D721Med (cell line): ENCODE measurements around the gene ABI3.
"Not testable (repeated sequence)": the region's sequence is repeated elsewhere in the genome, so short reads cannot be mapped to it uniquely, and the experiment has no call there.

Source experiments
- DNase-seq: peaks from one replicate; pipeline ENCODE4 v3.0.0; 2011; ENCODE audit warnings: low spot score; ENCODE audit not compliant: insufficient read length
- FAIRE-seq: peaks from 2 replicates; lab custom pipeline; 2011; peaks lifted over from hg19 to GRCh38; lab: Jason Lieb, UNC
- CTCF ChIP-seq: IDR thresholded peaks from 2 replicates; pipeline ENCODE4 v1.5.1; 2012; ENCODE audit warnings: mild to moderate bottlenecking, control low read depth; ENCODE audit not compliant: insufficient read depth; ENCODE audit errors: missing control alignments

ABI3 gene

GRCh38 chr17:49180998-49181635, 29.4 kb upstream of the ABI3 start:
- TF ChIP-seq CTCF: no peak
- FAIRE-seq (no peak), DNase-seq (no peak)

DNA sequence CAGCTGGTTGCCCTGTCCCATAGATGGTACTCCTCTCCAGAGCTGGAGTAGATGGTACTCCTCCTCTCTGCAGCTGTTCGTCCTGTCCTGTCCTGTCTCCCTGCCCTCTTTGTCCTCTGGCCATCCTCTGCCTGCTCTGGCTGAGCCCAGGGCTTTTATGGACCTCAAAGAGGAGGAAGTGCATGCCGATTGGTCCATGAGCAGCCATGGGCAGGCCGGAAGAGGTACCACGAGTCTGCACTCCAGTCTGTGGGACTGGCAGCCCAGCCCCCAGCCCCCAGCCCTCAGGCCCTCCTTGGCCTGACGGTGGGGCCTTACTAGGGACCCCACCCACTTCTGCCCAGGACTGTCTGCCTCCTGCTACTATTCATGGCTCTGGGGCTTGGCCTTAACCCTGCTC, 27.2 kb upstream of the ABI3 start:
- FAIRE-seq: no peak

DNA sequence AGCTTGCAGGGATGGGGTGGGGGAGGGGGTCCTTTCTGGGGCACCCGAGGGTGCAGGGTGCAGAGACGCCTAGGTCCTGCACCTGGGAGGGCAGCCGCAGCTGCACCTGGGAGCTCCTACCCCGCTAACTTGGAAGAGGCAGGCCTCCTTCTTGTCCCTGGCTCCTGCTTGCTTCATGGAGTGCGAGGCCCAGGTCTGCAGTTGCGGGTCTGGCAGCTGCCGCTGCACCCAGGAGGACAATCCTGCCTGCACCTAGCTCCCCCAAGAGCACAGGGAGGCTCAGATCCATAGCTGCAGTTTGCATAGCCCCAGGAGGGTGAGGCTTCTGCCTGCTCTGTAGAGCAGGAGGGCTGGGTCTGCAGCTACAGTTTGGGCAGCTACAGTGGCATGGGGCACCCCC, 26.7 kb upstream of the ABI3 start:
- DNase-seq: no peak
- no peak for TF ChIP-seq CTCF
- no peak for FAIRE-seq

More for the DNA sequence above, 27.2 kb upstream of the ABI3 start:
- no peak for TF ChIP-seq CTCF
- DNase-seq: no peak

DNA sequence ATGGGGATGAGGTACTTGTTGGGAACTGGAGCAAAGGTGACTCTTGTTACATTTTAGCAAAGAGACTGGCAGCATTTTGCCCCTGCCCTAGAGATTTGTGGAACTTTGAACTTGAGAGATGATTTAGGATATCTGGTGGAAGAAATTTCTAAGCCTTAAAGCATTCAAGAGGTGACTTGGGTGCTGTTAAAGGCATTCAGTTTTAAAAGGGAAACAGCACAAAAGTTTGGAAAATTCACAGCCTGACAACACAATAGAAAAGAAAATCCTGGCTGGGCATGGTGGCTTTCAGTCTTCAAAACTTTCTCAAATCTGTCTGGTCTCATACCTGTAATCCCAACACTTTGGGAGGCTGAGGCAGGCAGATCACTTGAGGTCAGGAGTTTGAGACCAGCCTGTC, 26.0 kb upstream of the ABI3 start:
- not testable (repeated sequence) for FAIRE-seq

GRCh38 chr17:49185381-49185780, 25.1 kb upstream of the ABI3 start:
- DNase-seq: not testable (repeated sequence)

More for the DNA sequence above, 26.0 kb upstream of the ABI3 start:
- DNase-seq: not testable (repeated sequence)

GRCh38 chr17:49187301-49187700, 23.2 kb upstream of the ABI3 start:
- TF ChIP-seq CTCF: no peak
- DNase-seq (no peak), FAIRE-seq (no peak)

More at GRCh38 chr17:49185381-49185780, 25.1 kb upstream of the ABI3 start:
- FAIRE-seq: not testable (repeated sequence)

DNA sequence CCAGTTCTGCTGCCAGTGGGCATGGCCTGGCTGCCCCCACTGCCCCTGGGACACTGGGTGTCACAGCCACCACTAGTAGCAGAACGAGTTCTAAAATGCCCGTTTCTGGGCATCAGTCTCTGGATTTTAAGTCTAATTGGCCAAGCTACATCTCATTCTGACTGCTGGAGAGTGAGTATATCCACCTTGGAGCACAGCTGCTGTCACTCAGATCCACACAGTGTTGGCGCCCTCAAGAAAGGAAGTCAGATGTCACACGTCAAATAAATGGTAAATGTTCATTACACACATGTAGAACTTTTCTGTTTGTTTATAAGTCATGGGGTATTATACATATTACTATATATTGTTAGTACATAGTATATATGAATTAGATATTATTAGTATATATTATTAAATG, 19.6 kb upstream of the ABI3 start:
- TF ChIP-seq CTCF: no peak
- DNase-seq (no peak), FAIRE-seq (no peak)

GRCh38 chr17:49191409-49191916, 19.0 kb upstream of the ABI3 start:
- DNase-seq (no peak), FAIRE-seq (no peak)
- no peak for TF ChIP-seq CTCF
